ENCODE results near the gene DAZAP1. TPM values are rescaled to one million over a fixed set of nuclear protein-coding genes. Genes with fewer than 3 reads are reported as not detected.

DAZAP1 gene
- total RNA-seq, 2 experiments from 2014 or later, result 128 to 133 TPM

DNA sequence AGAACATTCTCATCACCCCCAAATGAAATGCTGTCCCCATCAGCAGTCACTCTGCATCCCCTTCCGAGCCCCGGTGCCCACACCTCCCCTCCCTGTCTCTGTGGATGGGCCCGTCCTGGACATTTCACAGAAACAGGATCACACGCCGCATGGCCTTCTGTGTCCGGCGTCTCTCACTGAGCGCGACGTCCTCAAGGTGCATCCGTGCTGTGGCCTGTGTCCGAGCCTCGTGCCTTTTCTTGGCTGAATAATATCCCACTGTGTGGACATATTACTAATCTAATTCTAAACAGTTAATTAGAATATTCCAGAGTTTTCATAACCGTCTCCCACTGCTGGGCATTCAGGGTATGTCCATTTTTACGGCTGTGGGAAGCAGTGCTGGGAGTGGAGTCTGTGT is 15.0 kb upstream of the DAZAP1 start:
- Mint-ChIP-seq H3K9me3 (no peaks in the 10 kb centered on the region), H3K4me1 (ENCODE audit: low read depth) (no peaks in the 10 kb centered on the region), H3K4me3 (no peak overlapping the region), H3K36me3 (ENCODE audit: low read depth) (peaks cover 31% of the 10 kb centered on the region), H3K27me3 (no peaks in the 10 kb centered on the region), H3K27ac (no peak overlapping the region)
- no peak overlapping the region for H3K27ac ChIP-seq (ENCODE audit: low read depth in 1 of 2, low read length in 2 of 2)
- TF ChIP-seq, protein P1, sequence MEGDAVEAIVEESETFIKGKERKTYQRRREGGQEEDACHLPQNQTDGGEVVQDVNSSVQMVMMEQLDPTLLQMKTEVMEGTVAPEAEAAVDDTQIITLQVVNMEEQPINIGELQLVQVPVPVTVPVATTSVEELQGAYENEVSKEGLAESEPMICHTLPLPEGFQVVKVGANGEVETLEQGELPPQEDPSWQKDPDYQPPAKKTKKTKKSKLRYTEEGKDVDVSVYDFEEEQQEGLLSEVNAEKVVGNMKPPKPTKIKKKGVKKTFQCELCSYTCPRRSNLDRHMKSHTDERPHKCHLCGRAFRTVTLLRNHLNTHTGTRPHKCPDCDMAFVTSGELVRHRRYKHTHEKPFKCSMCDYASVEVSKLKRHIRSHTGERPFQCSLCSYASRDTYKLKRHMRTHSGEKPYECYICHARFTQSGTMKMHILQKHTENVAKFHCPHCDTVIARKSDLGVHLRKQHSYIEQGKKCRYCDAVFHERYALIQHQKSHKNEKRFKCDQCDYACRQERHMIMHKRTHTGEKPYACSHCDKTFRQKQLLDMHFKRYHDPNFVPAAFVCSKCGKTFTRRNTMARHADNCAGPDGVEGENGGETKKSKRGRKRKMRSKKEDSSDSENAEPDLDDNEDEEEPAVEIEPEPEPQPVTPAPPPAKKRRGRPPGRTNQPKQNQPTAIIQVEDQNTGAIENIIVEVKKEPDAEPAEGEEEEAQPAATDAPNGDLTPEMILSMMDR (IDR thresholded peaks at IDR 0.05), result no peak
- ChIA-PET POLR2A (no interaction called here), CTCF (no interaction called here)
- ATAC-seq (ENCODE audit: poor library complexity), result no peak
- no peak for DNase-seq
- peaks cover 46% of the 10 kb centered on the region for H3K36me3 ChIP-seq (ENCODE audit: insufficient read depth, low read length)
- intact Hi-C loops (cut with DNase I, micrococcal nuclease), result no loop called here
- H3K4me3 ChIP-seq (ENCODE audit: low read length), result no peak overlapping the region
- no peaks in the 10 kb centered on the region for H3K9me3 ChIP-seq (ENCODE audit: control insufficient read depth in 1 of 2, insufficient read depth in 1 of 2, low read length in 2 of 2)
- H3K27me3 ChIP-seq (ENCODE audit: control insufficient read depth in 1 of 2, insufficient read depth in 2 of 2, low read length in 2 of 2), result no peaks in the 10 kb centered on the region
- H3K4me1 ChIP-seq (ENCODE audit: insufficient read depth, low read length), result peaks cover 12% of the 10 kb centered on the region

DNA sequence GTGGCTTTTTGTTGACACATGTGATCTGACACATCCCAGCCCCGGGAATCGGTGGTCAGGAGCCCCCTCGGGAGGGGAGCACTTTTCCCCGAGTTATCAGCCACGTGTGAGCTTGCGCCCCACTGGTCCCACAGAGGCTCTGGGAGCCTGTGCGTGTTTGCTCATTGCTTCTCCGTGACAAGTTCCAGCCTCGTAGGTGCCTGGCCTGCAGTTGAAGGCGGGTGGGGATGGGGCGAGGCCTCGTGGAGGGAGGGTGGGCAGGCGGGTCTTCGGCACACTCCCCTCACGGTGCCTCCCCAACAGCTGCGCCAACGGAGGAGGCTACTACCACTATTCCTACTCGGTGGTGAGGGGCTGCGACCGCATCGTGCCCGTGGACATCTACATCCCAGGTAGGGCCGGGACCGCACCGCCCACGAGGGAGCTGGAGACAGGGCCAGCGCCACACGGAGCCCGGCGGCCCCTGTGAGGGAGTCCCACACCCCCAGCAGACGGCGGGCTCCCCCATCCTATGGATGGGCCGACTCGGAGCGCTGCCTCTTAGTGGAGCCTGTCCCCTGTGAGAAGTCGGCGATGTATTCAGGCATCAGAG is 14.4 kb upstream of the DAZAP1 start:
- H3K4me1 Mint-ChIP-seq (ENCODE audit: low read depth), result no peaks in the 10 kb centered on the region
- H3K4me3 Mint-ChIP-seq, result no peak overlapping the region
- DNase-seq (no peak), ATAC-seq (ENCODE audit: poor library complexity) (no peak)
- H3K36me3 ChIP-seq (ENCODE audit: insufficient read depth, low read length), result peaks cover 46% of the 10 kb centered on the region
- CTCF ChIA-PET, result no interaction called here
- POLR2A ChIA-PET, result no interaction called here
- H3K9me3 Mint-ChIP-seq, result no peaks in the 10 kb centered on the region
- no peak overlapping the region for H3K27ac Mint-ChIP-seq
- H3K4me3 ChIP-seq (ENCODE audit: low read length), result no peak overlapping the region
- peaks cover 31% of the 10 kb centered on the region for H3K36me3 Mint-ChIP-seq (ENCODE audit: low read depth)
- no peaks in the 10 kb centered on the region for H3K9me3 ChIP-seq (ENCODE audit: control insufficient read depth in 1 of 2, insufficient read depth in 1 of 2, low read length in 2 of 2)
- peaks cover 12% of the 10 kb centered on the region for H3K4me1 ChIP-seq (ENCODE audit: insufficient read depth, low read length)
- no peak overlapping the region for H3K27ac ChIP-seq (ENCODE audit: low read depth in 1 of 2, low read length in 2 of 2)
- TF ChIP-seq, protein P1 (IDR thresholded peaks at IDR 0.05), result no peak
- no peaks in the 10 kb centered on the region for H3K27me3 ChIP-seq (ENCODE audit: control insufficient read depth in 1 of 2, insufficient read depth in 2 of 2, low read length in 2 of 2)
- no peaks in the 10 kb centered on the region for H3K27me3 Mint-ChIP-seq
- intact Hi-C loops (cut with DNase I, micrococcal nuclease), result no loop called here

DNA sequence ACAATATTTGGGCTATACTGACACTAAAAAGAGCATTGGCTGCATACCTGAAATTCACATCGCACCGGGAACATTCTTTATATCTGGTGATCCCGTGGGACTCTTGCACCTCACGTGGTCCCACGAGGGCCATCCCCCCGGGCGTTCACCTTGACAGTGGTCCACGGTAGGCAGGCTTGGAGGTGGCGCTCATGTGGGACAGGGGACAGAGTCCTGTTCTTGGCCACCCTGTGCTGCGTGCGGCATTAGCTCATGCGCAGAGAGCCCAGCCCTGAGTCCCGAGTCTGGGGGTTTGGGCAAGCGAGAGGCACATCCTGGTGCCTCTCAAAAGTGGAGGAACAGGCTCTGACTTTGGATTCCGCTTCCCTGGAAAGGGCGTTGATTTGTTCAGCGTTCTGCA is 13.5 kb upstream of the DAZAP1 start:
- H3K36me3 ChIP-seq (ENCODE audit: insufficient read depth, low read length), result peaks cover 41% of the 10 kb centered on the region
- intact Hi-C loops (cut with DNase I, micrococcal nuclease), result no loop called here
- POLR2A ChIA-PET, result no interaction called here

More for the DNA sequence above, 13.5 kb upstream of the DAZAP1 start:
- ATAC-seq (ENCODE audit: poor library complexity) (no peak), DNase-seq (no peak)
- Histone ChIP-seq H3K4me1 (ENCODE audit: insufficient read depth, low read length) (peaks cover 12% of the 10 kb centered on the region), H3K27me3 (ENCODE audit: control insufficient read depth in 1 of 2, insufficient read depth in 2 of 2, low read length in 2 of 2) (no peaks in the 10 kb centered on the region), H3K27ac (ENCODE audit: low read depth in 1 of 2, low read length in 2 of 2) (no peak overlapping the region), H3K4me3 (ENCODE audit: low read length) (no peak overlapping the region), H3K9me3 (ENCODE audit: control insufficient read depth in 1 of 2, insufficient read depth in 1 of 2, low read length in 2 of 2) (no peaks in the 10 kb centered on the region)
- TF ChIP-seq, protein P1 (IDR thresholded peaks at IDR 0.05), result no peak
- no peaks in the 10 kb centered on the region for H3K9me3 Mint-ChIP-seq
- peaks cover 30% of the 10 kb centered on the region for H3K36me3 Mint-ChIP-seq (ENCODE audit: low read depth)
- no peak overlapping the region for H3K4me3 Mint-ChIP-seq
- no peaks in the 10 kb centered on the region for H3K4me1 Mint-ChIP-seq (ENCODE audit: low read depth)
- no peak overlapping the region for H3K27ac Mint-ChIP-seq
- CTCF ChIA-PET, result no interaction called here
- H3K27me3 Mint-ChIP-seq, result no peaks in the 10 kb centered on the region

All from CD4-positive, alpha-beta T cell (primary cell).